HEK293 (cell line): ENCODE results near the gene TMEM135.

Experiments used
- CTCF ChIA-PET: fragments of 350-600 bp; formaldehyde crosslinking; extraction: SDS; loops from one replicate; lab custom pipeline; 2021; ENCODE audit warnings: antibody characterized with exemption; lab: Yijun Ruan, JAX
- POLR2A ChIA-PET: fragments of 300-600 bp; formaldehyde crosslinking; extraction: SDS; loops from one replicate; lab custom pipeline; 2020; ENCODE audit warnings: antibody characterized with exemption, inconsistent platforms; lab: Yijun Ruan, JAX
- H3K27ac ChIP-seq: fragments of 200-500 bp; sonication (Bioruptor generic); 2 replicates; pipeline ENCODE4 v1.5.1; 2014; ENCODE audit warnings: low read depth, low read length, control low read depth, inconsistent platforms; ENCODE audit errors: extremely low read depth
- H3K36me3 ChIP-seq, 2 experiments: fragments of 200-500 bp in 1 of 2; sonication (Bioruptor generic) in 1 of 2; 1 replicate in 1 of 2; 2 replicates in 1 of 2; pipeline ENCODE4 v1.5.1; 2014 to 2017; ENCODE audit warnings: inconsistent platforms in 2 of 2, low read length in 2 of 2; ENCODE audit not compliant: control insufficient read depth in 2 of 2, insufficient read depth in 1 of 2
- H3K4me1 ChIP-seq: fragments of 200-500 bp; sonication (Bioruptor generic); 2 replicates; pipeline ENCODE4 v1.5.1; 2014; ENCODE audit warnings: mild to moderate bottlenecking, low read length, inconsistent platforms; ENCODE audit not compliant: control insufficient read depth, insufficient read depth
- H3K4me3 ChIP-seq: 2 replicates; pipeline ENCODE4 v1.5.1; 2011; ENCODE audit warnings: low read depth, mild to moderate bottlenecking, control low read depth, low read length, moderate library complexity
- H3K9me3 ChIP-seq: fragments of 200-500 bp; sonication (Bioruptor generic); 2 replicates; pipeline ENCODE4 v1.5.1; 2014; ENCODE audit warnings: low read depth, low read length, inconsistent platforms; ENCODE audit not compliant: control insufficient read depth, insufficient read depth
- GFI1B ChIP-seq: fragments of 450-650 bp; formaldehyde crosslinking; IDR thresholded peaks from 2 replicates; pipeline ENCODE4 v1.5.1; 2016; ENCODE audit warnings: missing biosample characterization, missing genetic modification characterization
- INSM2 ChIP-seq: fragments of 450-650 bp; formaldehyde crosslinking; IDR thresholded peaks from 2 replicates; pipeline ENCODE4 v1.5.1; 2016; ENCODE audit warnings: missing biosample characterization, missing genetic modification characterization
- PRDM1 ChIP-seq: fragments of 450-650 bp; formaldehyde crosslinking; IDR thresholded peaks from 2 replicates; pipeline ENCODE4; 2016; ENCODE audit warnings: missing biosample characterization, missing genetic modification characterization
- PRDM6 ChIP-seq: fragments of 450-650 bp; formaldehyde crosslinking; IDR thresholded peaks from 2 replicates; pipeline ENCODE4 v1.5.1; 2017; ENCODE audit warnings: missing biosample characterization, missing genetic modification characterization
- SETDB1 ChIP-seq: IDR thresholded peaks from one replicate; pipeline ENCODE4 v1.6.1; 2017; ENCODE audit warnings: mild to moderate bottlenecking, low read length, moderate library complexity, mixed read lengths; ENCODE audit not compliant: insufficient read length
- TRIM28 ChIP-seq: IDR thresholded peaks from 2 replicates; pipeline ENCODE4 v1.6.1; 2011; ENCODE audit warnings: low read length, control low read depth, borderline replicate concordance
- ZBTB21 ChIP-seq: fragments of 450-650 bp; formaldehyde crosslinking; IDR thresholded peaks from 2 replicates; pipeline ENCODE4 v1.5.1; 2017; ENCODE audit warnings: missing biosample characterization, missing genetic modification characterization
- ZBTB7A ChIP-seq: fragments of 450-650 bp; formaldehyde crosslinking; IDR thresholded peaks from 2 replicates; pipeline ENCODE4 v1.5.1; 2016; ENCODE audit warnings: low read depth, missing biosample characterization, missing genetic modification characterization
- ZIC2 ChIP-seq: fragments of 450-650 bp; formaldehyde crosslinking; IDR thresholded peaks from 2 replicates; pipeline ENCODE4 v1.5.1; 2016; ENCODE audit warnings: missing biosample characterization, missing genetic modification characterization
- ZNF114 ChIP-seq: fragments of 450-650 bp; formaldehyde crosslinking; IDR thresholded peaks from 2 replicates; pipeline ENCODE4 v1.5.0; 2017; ENCODE audit warnings: missing biosample characterization, missing genetic modification characterization
- ZNF133 ChIP-seq: fragments of 450-650 bp; formaldehyde crosslinking; IDR thresholded peaks from 2 replicates; pipeline ENCODE4 v1.5.1; 2016; ENCODE audit warnings: missing biosample characterization, missing genetic modification characterization
- ZNF16 ChIP-seq: fragments of 450-650 bp; formaldehyde crosslinking; IDR thresholded peaks from 2 replicates; pipeline ENCODE4 v1.5.1; 2016; ENCODE audit warnings: low read depth, missing biosample characterization, missing genetic modification characterization
- ZNF19 ChIP-seq: fragments of 450-650 bp; formaldehyde crosslinking; IDR thresholded peaks from 2 replicates; pipeline ENCODE4; 2016; ENCODE audit warnings: missing biosample characterization, missing genetic modification characterization, low read depth
- ZNF280D ChIP-seq: fragments of 450-650 bp; formaldehyde crosslinking; IDR thresholded peaks from 2 replicates; pipeline ENCODE4 v1.5.1; 2016; ENCODE audit warnings: missing biosample characterization, missing genetic modification characterization
- ZNF350 ChIP-seq: fragments of 450-650 bp; formaldehyde crosslinking; IDR thresholded peaks from 2 replicates; pipeline ENCODE4 v1.5.0; 2017; ENCODE audit warnings: missing biosample characterization, mild to moderate bottlenecking, missing genetic modification characterization
- ZNF449 ChIP-seq: fragments of 450-650 bp; formaldehyde crosslinking; IDR thresholded peaks from 2 replicates; pipeline ENCODE4 v1.5.1; 2017; ENCODE audit warnings: missing biosample characterization, mild to moderate bottlenecking, missing genetic modification characterization, moderate library complexity
- ZNF580 ChIP-seq: fragments of 450-650 bp; formaldehyde crosslinking; IDR thresholded peaks from 2 replicates; pipeline ENCODE4 v1.5.1; 2016; ENCODE audit warnings: missing biosample characterization, missing genetic modification characterization
- ZNF623 ChIP-seq: fragments of 450-650 bp; formaldehyde crosslinking; IDR thresholded peaks from 2 replicates; pipeline ENCODE4 v1.5.1; 2016; ENCODE audit warnings: missing biosample characterization, missing genetic modification characterization
- ZNF626 ChIP-seq: fragments of 450-650 bp; sonication (Bioruptor Pico); formaldehyde crosslinking; IDR thresholded peaks from 2 replicates; pipeline ENCODE4 v1.5.1; 2018; ENCODE audit warnings: missing biosample characterization, missing genetic modification characterization, inconsistent platforms
- ZNF664 ChIP-seq: fragments of 450-650 bp; formaldehyde crosslinking; IDR thresholded peaks from 2 replicates; pipeline ENCODE4 v1.5.1; 2016; ENCODE audit warnings: missing biosample characterization, missing genetic modification characterization
- ZNF670 ChIP-seq: fragments of 450-650 bp; formaldehyde crosslinking; IDR thresholded peaks from 2 replicates; pipeline ENCODE4 v1.5.1; 2016; ENCODE audit warnings: missing biosample characterization, missing genetic modification characterization, low read depth
- ZSCAN23 ChIP-seq: fragments of 450-650 bp; formaldehyde crosslinking; IDR thresholded peaks from 2 replicates; pipeline ENCODE4 v1.5.1; 2016; ENCODE audit warnings: missing biosample characterization, missing genetic modification characterization
- ZSCAN30 ChIP-seq: fragments of 450-650 bp; IDR thresholded peaks from 2 replicates; pipeline ENCODE4 v1.5.1; 2018; ENCODE audit warnings: missing biosample characterization, mild to moderate bottlenecking, missing genetic modification characterization, moderate library complexity

TMEM135 gene

GRCh38 chr11:87331273-87331672 lies 293.5 kb downstream of the TMEM135 start:
- ChIA-PET CTCF (no interaction called here), POLR2A (no interaction called here)
- no peak overlapping the region for H3K27ac ChIP-seq
- no peaks in the 10 kb centered on the region for H3K36me3 ChIP-seq
- no peak overlapping the region for H3K4me3 ChIP-seq
- TF ChIP-seq ZNF19 (tag by site-specific recombination) (no peak), ZNF449 (tag by site-specific recombination) (no peak), ZNF670 (tag by site-specific recombination) (no peak), GFI1B (tag by site-specific recombination) (no peak), INSM2 (tag by site-specific recombination) (no peak), ZSCAN30 (tag by site-specific recombination) (no peak), ZNF623 (no peak), ZNF580 (tag by site-specific recombination) (no peak), ZNF16 (no peak), ZNF114 (tag by site-specific recombination) (no peak), ZNF350 (tag by site-specific recombination) (no peak), ZIC2 (no peak), ZNF133 (tag by site-specific recombination) (no peak), ZNF664 (tag by site-specific recombination) (no peak), ZSCAN23 (tag by site-specific recombination) (no peak), ZBTB7A (tag by site-specific recombination) (no peak), PRDM1 (tag by site-specific recombination) (no peak)
- no peaks in the 10 kb centered on the region for H3K9me3 ChIP-seq
- H3K4me1 ChIP-seq = no peaks in the 10 kb centered on the region

GRCh38 chr11:87338046-87338639 lies 300.4 kb downstream of the TMEM135 start:
- POLR2A ChIA-PET = no interaction called here
- no peaks in the 10 kb centered on the region for H3K9me3 ChIP-seq
- H3K4me1 ChIP-seq = no peaks in the 10 kb centered on the region
- TF ChIP-seq TRIM28 = peak; percentile 46; the same call in 1 of the 2 replicates
- TF ChIP-seq ZNF626 (tag by site-specific recombination) = 0 out of 2 replicates have a peak, but pooled peaks have one; percentile 27
- peak; percentile 94 for TF ChIP-seq SETDB1
- no peak for TF ChIP-seq ZBTB21 (tag by site-specific recombination)
- TF ChIP-seq PRDM6 = no peak
- peak; percentile 37; the same call in 1 of the 2 replicates for TF ChIP-seq ZNF280D (tag by site-specific recombination)
- H3K27ac ChIP-seq = no peak overlapping the region
- H3K4me3 ChIP-seq = no peak overlapping the region
- no peaks in the 10 kb centered on the region for H3K36me3 ChIP-seq
- CTCF ChIA-PET = no interaction called here
